Endothelial cell (in vitro differentiated cells): Measurements from ENCODE around the gene RAD9A. TPM values are rescaled to one million over a fixed set of nuclear protein-coding genes. Genes with fewer than 3 reads are reported as not detected.
A peak's percentile ranks its signal among the peaks of the same experiment; 100 is the strongest.

ENCODE experiments used
- DNase-seq: peaks from one replicate; pipeline ENCODE4 v3.0.0; 2021; ENCODE audit warnings: low spot score
- H3K27ac Mint-ChIP-seq: one replicate; pipeline ENCODE4 v1.8.0; 2021; ENCODE audit warnings: mixed read lengths, inconsistent platforms; ENCODE audit not compliant: unreplicated experiment
- H3K27me3 Mint-ChIP-seq: one replicate; pipeline ENCODE4 v1.8.0; 2021; ENCODE audit warnings: mild to moderate bottlenecking, moderate library complexity, mixed read lengths, inconsistent platforms; ENCODE audit not compliant: unreplicated experiment
- H3K36me3 Mint-ChIP-seq: one replicate; pipeline ENCODE4 v1.8.0; 2021; ENCODE audit warnings: mild to moderate bottlenecking, low read depth, mixed read lengths, inconsistent platforms; ENCODE audit not compliant: unreplicated experiment
- H3K4me1 Mint-ChIP-seq: one replicate; pipeline ENCODE4 v1.8.0; 2021; ENCODE audit warnings: mild to moderate bottlenecking, mixed read lengths, inconsistent platforms; ENCODE audit not compliant: unreplicated experiment
- H3K4me3 Mint-ChIP-seq: one replicate; pipeline ENCODE4 v1.8.0; 2021; ENCODE audit warnings: mild to moderate bottlenecking, mixed read lengths, inconsistent platforms; ENCODE audit not compliant: unreplicated experiment
- H3K9me3 Mint-ChIP-seq: one replicate; pipeline ENCODE4 v1.8.0; 2021; ENCODE audit warnings: mixed read lengths, inconsistent platforms; ENCODE audit not compliant: unreplicated experiment
- total RNA-seq: library from RNA; stranded (reverse); fragmentation: NEBNext Ultra II Directional; extraction: Animal tissue kit (Norgen Biotek cat#: 25700); gene quantifications from one replicate; pipeline ENCODE4 v1.2.1, GENCODE V29; 2021; ENCODE audit not compliant: unreplicated experiment
- TF ChIP-seq, protein P1 (sequence below): fragments of 200-600 bp; sonication (generic); IDR thresholded peaks from one replicate; pipeline ENCODE4 v1.5.0; 2021; ENCODE audit warnings: antibody characterized with exemption; ENCODE audit not compliant: unreplicated experiment

Gene RAD9A
- total RNA-seq, 1 donor from 2014 or later = 18.4 TPM

DNA sequence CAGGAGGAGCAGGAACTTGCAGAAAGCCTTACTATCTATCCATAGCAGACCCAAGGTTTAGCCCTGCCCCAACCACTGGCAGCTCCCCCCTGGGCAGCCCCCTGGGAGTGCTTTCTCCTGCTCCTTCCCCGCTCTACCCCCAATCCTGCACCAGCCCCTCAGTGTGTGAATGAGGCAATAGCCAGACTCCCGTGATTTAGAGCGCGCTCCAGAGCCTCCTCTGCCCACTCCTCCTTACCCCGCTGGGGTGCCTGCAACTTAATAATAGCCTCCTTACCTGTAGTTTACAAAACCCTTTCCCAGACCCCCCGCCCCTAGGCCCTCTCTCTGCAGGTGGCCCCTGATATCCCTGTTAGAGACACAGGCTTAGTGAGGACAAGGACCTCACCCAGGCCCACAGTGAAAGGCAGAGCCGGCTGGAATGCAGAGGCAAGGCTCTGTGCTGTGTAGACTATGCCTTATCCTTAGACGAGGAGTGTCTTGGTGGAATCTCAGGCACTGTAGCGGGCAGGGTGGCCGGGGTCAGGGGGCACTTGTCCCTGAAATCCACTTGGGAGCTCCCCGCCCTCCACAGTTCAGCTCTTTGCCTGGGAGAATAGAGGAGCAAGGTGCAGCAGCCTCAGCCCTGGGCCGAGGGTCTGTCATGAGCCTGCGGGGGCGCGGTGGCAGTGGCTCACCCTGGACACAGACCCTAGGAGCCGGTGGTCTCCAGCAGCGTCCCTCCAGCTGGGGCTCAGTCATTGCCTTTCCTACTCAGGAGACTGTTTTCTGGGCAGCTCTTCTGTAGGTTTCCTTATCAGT is 19.4 kb downstream of the RAD9A start:
- H3K27me3 Mint-ChIP-seq = peaks cover 8% of the 10 kb centered on the region
- H3K27ac Mint-ChIP-seq = no peak overlapping the region
- peaks cover 16% of the 10 kb centered on the region for H3K4me1 Mint-ChIP-seq

DNA sequence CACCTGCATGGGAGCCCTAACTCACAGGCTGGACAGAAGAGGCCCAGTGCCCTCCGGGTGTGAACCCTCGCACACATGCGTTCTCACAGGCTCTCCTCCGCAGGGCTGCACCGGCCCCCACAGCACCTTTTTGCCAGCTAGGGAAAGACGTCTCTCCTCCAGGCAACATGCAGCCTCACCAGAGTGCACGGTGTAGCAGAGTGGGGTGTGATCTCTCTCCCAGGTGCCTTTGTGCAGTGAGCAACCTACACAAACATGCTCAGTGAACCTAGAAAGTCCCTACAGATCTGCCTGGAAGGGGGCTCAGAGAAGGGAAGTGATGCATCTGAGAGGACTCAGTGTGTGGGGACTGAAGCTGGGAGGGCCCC is 20.0 kb downstream of the RAD9A start:
- no peaks in the 10 kb centered on the region for H3K9me3 Mint-ChIP-seq
- DNase-seq = no peak
- peaks cover 13% of the 10 kb centered on the region for H3K27me3 Mint-ChIP-seq

More for the DNA sequence above, 19.4 kb downstream of the RAD9A start:
- TF ChIP-seq, protein P1, sequence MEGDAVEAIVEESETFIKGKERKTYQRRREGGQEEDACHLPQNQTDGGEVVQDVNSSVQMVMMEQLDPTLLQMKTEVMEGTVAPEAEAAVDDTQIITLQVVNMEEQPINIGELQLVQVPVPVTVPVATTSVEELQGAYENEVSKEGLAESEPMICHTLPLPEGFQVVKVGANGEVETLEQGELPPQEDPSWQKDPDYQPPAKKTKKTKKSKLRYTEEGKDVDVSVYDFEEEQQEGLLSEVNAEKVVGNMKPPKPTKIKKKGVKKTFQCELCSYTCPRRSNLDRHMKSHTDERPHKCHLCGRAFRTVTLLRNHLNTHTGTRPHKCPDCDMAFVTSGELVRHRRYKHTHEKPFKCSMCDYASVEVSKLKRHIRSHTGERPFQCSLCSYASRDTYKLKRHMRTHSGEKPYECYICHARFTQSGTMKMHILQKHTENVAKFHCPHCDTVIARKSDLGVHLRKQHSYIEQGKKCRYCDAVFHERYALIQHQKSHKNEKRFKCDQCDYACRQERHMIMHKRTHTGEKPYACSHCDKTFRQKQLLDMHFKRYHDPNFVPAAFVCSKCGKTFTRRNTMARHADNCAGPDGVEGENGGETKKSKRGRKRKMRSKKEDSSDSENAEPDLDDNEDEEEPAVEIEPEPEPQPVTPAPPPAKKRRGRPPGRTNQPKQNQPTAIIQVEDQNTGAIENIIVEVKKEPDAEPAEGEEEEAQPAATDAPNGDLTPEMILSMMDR = no peak
- Mint-ChIP-seq H3K36me3 (no peaks in the 10 kb centered on the region), H3K9me3 (no peaks in the 10 kb centered on the region), H3K4me3 (no peak overlapping the region)
- DNase-seq = no peak

DNA sequence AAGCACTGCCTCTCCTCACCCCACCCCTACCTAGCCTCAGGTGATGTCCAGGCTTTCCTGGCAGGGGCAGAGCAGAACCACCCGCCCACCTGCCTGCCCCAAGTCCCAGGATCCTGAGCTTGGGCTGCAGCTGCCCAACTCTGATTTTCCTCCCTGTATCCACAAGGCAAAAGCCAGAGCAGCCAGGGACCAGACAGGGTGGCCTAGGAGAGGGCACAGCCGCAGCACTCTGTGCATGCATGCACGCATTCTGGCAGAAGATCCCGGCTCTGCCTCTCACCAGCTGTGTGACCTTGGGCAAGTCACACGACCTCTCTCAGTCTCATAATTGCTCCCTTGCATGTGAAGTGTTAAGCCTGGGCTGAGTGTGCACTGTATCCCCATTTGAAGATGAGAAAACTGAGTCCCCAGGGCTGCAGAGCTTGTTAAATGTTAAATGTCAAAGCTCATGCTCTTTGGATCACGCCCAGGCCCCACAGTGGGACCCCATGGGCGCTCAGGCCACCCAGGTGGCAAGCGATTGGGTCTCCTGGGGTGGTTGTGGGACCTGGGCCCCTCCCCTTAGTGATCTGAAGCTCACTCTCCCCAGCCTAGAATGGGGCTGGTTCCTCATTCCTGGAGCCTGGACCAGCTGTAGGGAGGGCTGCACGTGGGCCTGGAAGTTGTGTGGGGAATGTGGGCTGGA is 20.9 kb downstream of the RAD9A start:
- H3K9me3 Mint-ChIP-seq = no peaks in the 10 kb centered on the region

More for the DNA sequence above, 20.0 kb downstream of the RAD9A start:
- no peak overlapping the region for H3K4me3 Mint-ChIP-seq
- H3K27ac Mint-ChIP-seq = no peak overlapping the region
- peaks cover 18% of the 10 kb centered on the region for H3K4me1 Mint-ChIP-seq
- no peaks in the 10 kb centered on the region for H3K36me3 Mint-ChIP-seq
- TF ChIP-seq, protein P1 = no peak

DNA sequence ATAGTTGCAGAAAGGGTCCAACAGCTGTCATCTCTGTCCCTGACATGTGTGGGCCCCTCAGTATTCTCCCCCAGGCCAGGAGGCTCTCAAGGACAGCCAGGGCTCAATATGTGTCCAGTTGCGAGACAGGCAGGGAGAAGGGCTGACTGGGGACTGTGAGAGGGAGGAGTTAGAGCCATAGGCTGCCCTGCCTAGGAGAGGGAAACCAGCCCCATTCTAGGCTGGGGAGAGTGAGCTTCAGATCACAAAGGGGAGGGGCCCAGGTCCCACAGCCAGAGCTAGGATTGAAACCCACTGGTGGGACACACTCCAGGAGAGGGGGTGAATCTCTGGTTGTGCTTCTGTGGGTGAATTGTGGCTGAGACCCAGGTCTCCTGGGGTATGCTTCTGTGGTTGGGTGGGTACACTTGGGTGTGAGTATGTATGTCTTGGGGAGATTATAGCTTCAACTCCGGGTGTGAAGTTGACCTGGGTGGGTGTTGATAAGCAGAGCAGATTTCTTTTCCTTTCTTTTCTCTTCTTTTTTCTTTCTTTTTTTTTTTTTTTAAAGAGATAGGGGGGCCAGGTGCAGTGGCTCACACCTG is 21.6 kb downstream of the RAD9A start:
- no peak for DNase-seq
- TF ChIP-seq, protein P1 = no peak
- Mint-ChIP-seq H3K36me3 (no peaks in the 10 kb centered on the region), H3K9me3 (no peaks in the 10 kb centered on the region), H3K27me3 (peaks cover 12% of the 10 kb centered on the region), H3K27ac (no peak overlapping the region), H3K4me3 (peak overlapping the region; percentile 14), H3K4me1 (peaks cover 10% of the 10 kb centered on the region)

More for the DNA sequence above, 20.9 kb downstream of the RAD9A start:
- Mint-ChIP-seq H3K36me3 (no peaks in the 10 kb centered on the region), H3K4me1 (peaks cover 15% of the 10 kb centered on the region), H3K27me3 (peaks cover 12% of the 10 kb centered on the region), H3K4me3 (no peak overlapping the region), H3K27ac (no peak overlapping the region)
- no peak for DNase-seq
- TF ChIP-seq, protein P1 = no peak
